Measurements from ENCODE around the gene EEF1B2.
"Not testable (repeated sequence)": the region's sequence is repeated elsewhere in the genome, so short reads cannot be mapped to it uniquely, and the experiment has no call there.

The EEF1B2 gene

GRCh38 chr2:206150168-206150567 is 9.5 kb upstream of the EEF1B2 start:
- peaks cover 3% of the 10 kb centered on the region for H3K4me1 ChIP-seq (ENCODE audit: control insufficient read depth, insufficient read depth, low read length)

GRCh38 chr2:206150631-206151030 is 9.1 kb upstream of the EEF1B2 start:
- Histone ChIP-seq H3K4me3 (ENCODE audit: low read length) (no peak overlapping the region), H3K36me3 (ENCODE audit: control insufficient read depth, insufficient read depth, low read length) (peaks cover 21% of the 10 kb centered on the region), H3K9ac (ENCODE audit: low read length) (no peak overlapping the region)

More at GRCh38 chr2:206150168-206150567, 9.5 kb upstream of the EEF1B2 start:
- Histone ChIP-seq H3K27ac (ENCODE audit: low read depth, low read length) (no peak overlapping the region), H3K36me3 (ENCODE audit: control insufficient read depth, insufficient read depth, low read length) (peaks cover 25% of the 10 kb centered on the region), H3K9ac (ENCODE audit: low read length) (no peak overlapping the region), H3K27me3 (ENCODE audit: control insufficient read depth, insufficient read depth, low read length) (no peaks in the 10 kb centered on the region), H3K4me3 (ENCODE audit: low read length) (no peak overlapping the region)

GRCh38 chr2:206154197-206154596 is 5.5 kb upstream of the EEF1B2 start:
- Histone ChIP-seq H3K27ac (ENCODE audit: low read depth, low read length) (no peak overlapping the region), H3K4me1 (ENCODE audit: control insufficient read depth, insufficient read depth, low read length) (peaks cover 3% of the 10 kb centered on the region), H3K27me3 (ENCODE audit: control insufficient read depth, insufficient read depth, low read length) (no peaks in the 10 kb centered on the region)

More at GRCh38 chr2:206150631-206151030, 9.1 kb upstream of the EEF1B2 start:
- H3K4me1 ChIP-seq (ENCODE audit: control insufficient read depth, insufficient read depth, low read length): peaks cover 3% of the 10 kb centered on the region
- no peak overlapping the region for H3K27ac ChIP-seq (ENCODE audit: low read depth, low read length)
- H3K27me3 ChIP-seq (ENCODE audit: control insufficient read depth, insufficient read depth, low read length): no peaks in the 10 kb centered on the region

GRCh38 chr2:206157014-206157413 is 2.7 kb upstream of the EEF1B2 start:
- not testable (repeated sequence) for H3K9ac ChIP-seq (ENCODE audit: low read length); H3K4me3 ChIP-seq (ENCODE audit: low read length); H3K27me3 ChIP-seq (ENCODE audit: control insufficient read depth, insufficient read depth, low read length); H3K27ac ChIP-seq (ENCODE audit: low read depth, low read length); H3K36me3 ChIP-seq (ENCODE audit: control insufficient read depth, insufficient read depth, low read length); H3K4me1 ChIP-seq (ENCODE audit: control insufficient read depth, insufficient read depth, low read length)

More at GRCh38 chr2:206154197-206154596, 5.5 kb upstream of the EEF1B2 start:
- H3K4me3 ChIP-seq (ENCODE audit: low read length): no peak overlapping the region
- H3K36me3 ChIP-seq (ENCODE audit: control insufficient read depth, insufficient read depth, low read length): peaks cover 8% of the 10 kb centered on the region
- no peak overlapping the region for H3K9ac ChIP-seq (ENCODE audit: low read length)

- Histone ChIP-seq H3K36me3 (ENCODE audit: control insufficient read depth, insufficient read depth, low read length) (peaks cover 5% of the 10 kb centered on the region), H3K27me3 (ENCODE audit: control insufficient read depth, insufficient read depth, low read length) (no peaks in the 10 kb centered on the region), H3K27ac (ENCODE audit: low read depth, low read length) (peak overlapping the region; percentile 89), H3K9ac (ENCODE audit: low read length) (peak overlapping the region; percentile 28), H3K4me1 (ENCODE audit: control insufficient read depth, insufficient read depth, low read length) (peaks cover 6% of the 10 kb centered on the region), H3K4me3 (ENCODE audit: low read length) (peak overlapping the region; percentile 69)
Measured at GRCh38 chr2:206158563-206159345, 941 bp upstream of the EEF1B2 start.

- H3K36me3 ChIP-seq (ENCODE audit: control insufficient read depth, insufficient read depth, low read length): peaks cover 8% of the 10 kb centered on the region
- peaks cover 3% of the 10 kb centered on the region for H3K4me1 ChIP-seq (ENCODE audit: control insufficient read depth, insufficient read depth, low read length)
- peak overlapping the region; percentile 64 for H3K9ac ChIP-seq (ENCODE audit: low read length)
- peak overlapping the region; percentile 89 for H3K27ac ChIP-seq (ENCODE audit: low read depth, low read length)
- peak overlapping the region; percentile 77 for H3K4me3 ChIP-seq (ENCODE audit: low read length)
- H3K27me3 ChIP-seq (ENCODE audit: control insufficient read depth, insufficient read depth, low read length): no peaks in the 10 kb centered on the region
Measured at GRCh38 chr2:206160125-206160806, 571 bp downstream of the EEF1B2 start.

GRCh38 chr2:206160807-206161179 is 1.1 kb downstream of the EEF1B2 start:
- Histone ChIP-seq H3K9ac (ENCODE audit: low read length) (no peak overlapping the region), H3K4me3 (ENCODE audit: low read length) (peak overlapping the region; percentile 77), H3K27ac (ENCODE audit: low read depth, low read length) (no peak overlapping the region), H3K27me3 (ENCODE audit: control insufficient read depth, insufficient read depth, low read length) (no peaks in the 10 kb centered on the region), H3K36me3 (ENCODE audit: control insufficient read depth, insufficient read depth, low read length) (peaks cover 8% of the 10 kb centered on the region), H3K4me1 (ENCODE audit: control insufficient read depth, insufficient read depth, low read length) (peaks cover 3% of the 10 kb centered on the region)

- H3K9ac ChIP-seq (ENCODE audit: low read length); H3K4me1 ChIP-seq (ENCODE audit: control insufficient read depth, insufficient read depth, low read length); H3K27me3 ChIP-seq (ENCODE audit: control insufficient read depth, insufficient read depth, low read length); H3K36me3 ChIP-seq (ENCODE audit: control insufficient read depth, insufficient read depth, low read length); H3K27ac ChIP-seq (ENCODE audit: low read depth, low read length); H3K4me3 ChIP-seq (ENCODE audit: low read length): not testable (repeated sequence)
Measured at GRCh38 chr2:206162401-206162800, 2.7 kb downstream of the EEF1B2 start.

GRCh38 chr2:206163251-206163880 is 3.7 kb downstream of the EEF1B2 start:
- Histone ChIP-seq H3K4me3 (ENCODE audit: low read length) (no peak overlapping the region), H3K27ac (ENCODE audit: low read depth, low read length) (no peak overlapping the region), H3K4me1 (ENCODE audit: control insufficient read depth, insufficient read depth, low read length) (peaks cover 3% of the 10 kb centered on the region), H3K9ac (ENCODE audit: low read length) (no peak overlapping the region), H3K27me3 (ENCODE audit: control insufficient read depth, insufficient read depth, low read length) (no peaks in the 10 kb centered on the region), H3K36me3 (ENCODE audit: control insufficient read depth, insufficient read depth, low read length) (peaks cover 8% of the 10 kb centered on the region)

GRCh38 chr2:206164261-206164862 is 4.7 kb downstream of the EEF1B2 start:
- peaks cover 3% of the 10 kb centered on the region for H3K4me1 ChIP-seq (ENCODE audit: control insufficient read depth, insufficient read depth, low read length)
- H3K4me3 ChIP-seq (ENCODE audit: low read length): no peak overlapping the region
- H3K36me3 ChIP-seq (ENCODE audit: control insufficient read depth, insufficient read depth, low read length): peaks cover 8% of the 10 kb centered on the region
- no peaks in the 10 kb centered on the region for H3K27me3 ChIP-seq (ENCODE audit: control insufficient read depth, insufficient read depth, low read length)
- H3K27ac ChIP-seq (ENCODE audit: low read depth, low read length): no peak overlapping the region
- no peak overlapping the region for H3K9ac ChIP-seq (ENCODE audit: low read length)

- H3K27me3 ChIP-seq (ENCODE audit: control insufficient read depth, insufficient read depth, low read length); H3K4me1 ChIP-seq (ENCODE audit: control insufficient read depth, insufficient read depth, low read length); H3K27ac ChIP-seq (ENCODE audit: low read depth, low read length); H3K36me3 ChIP-seq (ENCODE audit: control insufficient read depth, insufficient read depth, low read length); H3K4me3 ChIP-seq (ENCODE audit: low read length); H3K9ac ChIP-seq (ENCODE audit: low read length): not testable (repeated sequence)
Measured at GRCh38 chr2:206168230-206168629, 8.5 kb downstream of the EEF1B2 start.

- H3K27me3 ChIP-seq (ENCODE audit: control insufficient read depth, insufficient read depth, low read length); H3K27ac ChIP-seq (ENCODE audit: low read depth, low read length); H3K4me3 ChIP-seq (ENCODE audit: low read length); H3K36me3 ChIP-seq (ENCODE audit: control insufficient read depth, insufficient read depth, low read length); H3K9ac ChIP-seq (ENCODE audit: low read length); H3K4me1 ChIP-seq (ENCODE audit: control insufficient read depth, insufficient read depth, low read length): not testable (repeated sequence)
Measured at GRCh38 chr2:206171624-206172397, 12.1 kb downstream of the EEF1B2 start.

Data from rectal smooth muscle tissue (tissue), 1 donor.